GM23338 (cell line): ENCODE data around the gene SPIRE2.

Experiments
- EZH2 ChIP-seq: fragments of 200-600 bp; sonication (generic); IDR thresholded peaks from one replicate; pipeline ENCODE4 v1.8.0; 2017; ENCODE audit warnings: antibody characterized with exemption, mild to moderate bottlenecking, low read depth; ENCODE audit not compliant: unreplicated experiment
- TF ChIP-seq, protein P1 (sequence below), 2 experiments: fragments of 200-600 bp in 1 of 2; sonication (generic) in 1 of 2; conservative IDR thresholded peaks; 2 replicates each; pipeline versions ENCODE4 v1.5.1 to v1.6.1; 2016 to 2017; ENCODE audit warnings: antibody characterized with exemption in 2 of 2, low read depth in 2 of 2, mild to moderate bottlenecking in 2 of 2, moderate library complexity in 1 of 2

DNA sequence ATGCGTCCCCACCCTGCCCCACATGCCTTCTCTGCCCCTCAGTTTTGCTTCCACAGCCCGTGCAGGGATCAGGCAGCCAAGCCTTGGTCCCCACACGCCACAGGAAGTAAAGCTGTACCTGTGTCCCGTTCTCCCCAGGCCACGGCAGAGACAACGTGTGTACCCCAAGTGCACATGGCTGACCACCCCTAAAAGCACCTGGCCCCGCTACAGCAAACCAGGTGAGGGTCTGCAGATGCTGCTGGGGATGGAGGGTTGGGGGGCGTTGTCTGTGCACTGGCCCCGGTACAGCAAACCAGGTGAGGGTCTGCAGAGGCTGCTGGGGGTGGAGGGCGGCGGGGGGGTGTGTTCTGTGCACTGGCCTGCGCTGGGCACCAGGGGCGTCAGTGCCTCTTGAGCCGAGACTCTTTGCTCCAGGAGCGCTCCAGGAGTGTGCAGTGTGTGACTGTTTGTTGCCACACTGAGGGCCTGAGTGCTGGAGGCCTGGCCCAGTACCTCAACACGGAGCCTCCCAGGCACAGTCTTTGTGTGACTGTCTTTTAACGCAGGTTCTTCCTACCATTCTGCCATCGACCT is 63.9 kb downstream of the SPIRE2 start:
- TF ChIP-seq EZH2 = no peak
- TF ChIP-seq, protein P1, sequence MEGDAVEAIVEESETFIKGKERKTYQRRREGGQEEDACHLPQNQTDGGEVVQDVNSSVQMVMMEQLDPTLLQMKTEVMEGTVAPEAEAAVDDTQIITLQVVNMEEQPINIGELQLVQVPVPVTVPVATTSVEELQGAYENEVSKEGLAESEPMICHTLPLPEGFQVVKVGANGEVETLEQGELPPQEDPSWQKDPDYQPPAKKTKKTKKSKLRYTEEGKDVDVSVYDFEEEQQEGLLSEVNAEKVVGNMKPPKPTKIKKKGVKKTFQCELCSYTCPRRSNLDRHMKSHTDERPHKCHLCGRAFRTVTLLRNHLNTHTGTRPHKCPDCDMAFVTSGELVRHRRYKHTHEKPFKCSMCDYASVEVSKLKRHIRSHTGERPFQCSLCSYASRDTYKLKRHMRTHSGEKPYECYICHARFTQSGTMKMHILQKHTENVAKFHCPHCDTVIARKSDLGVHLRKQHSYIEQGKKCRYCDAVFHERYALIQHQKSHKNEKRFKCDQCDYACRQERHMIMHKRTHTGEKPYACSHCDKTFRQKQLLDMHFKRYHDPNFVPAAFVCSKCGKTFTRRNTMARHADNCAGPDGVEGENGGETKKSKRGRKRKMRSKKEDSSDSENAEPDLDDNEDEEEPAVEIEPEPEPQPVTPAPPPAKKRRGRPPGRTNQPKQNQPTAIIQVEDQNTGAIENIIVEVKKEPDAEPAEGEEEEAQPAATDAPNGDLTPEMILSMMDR (conservative IDR thresholded peaks at IDR 0.05; ENCODE audit: low read depth in 2 of 2) = 0 out of 4 replicates have a peak, but pooled peaks of 1 of the 2 experiments have one; percentile 3
